BE2C (cell line): ENCODE data around the gene KIF6.

Source experiments
- DNase-seq: peaks from one replicate; pipeline ENCODE4 v3.0.0-alpha.2; 2020
- H3K27me3 ChIP-seq: fragments of 250-450 bp; sonication (Bioruptor Pico); 2 replicates; pipeline ENCODE4 v1.5.1; 2020; ENCODE audit warnings: mild to moderate bottlenecking
- H3K36me3 ChIP-seq: fragments of 250-450 bp; sonication (Bioruptor Pico); 2 replicates; pipeline ENCODE4 v1.5.1; 2020; ENCODE audit warnings: mild to moderate bottlenecking
- H3K4me1 ChIP-seq: fragments of 250-450 bp; sonication (Bioruptor Pico); 2 replicates; pipeline ENCODE4 v1.5.1; 2020
- H3K4me3 ChIP-seq: 2 replicates; pipeline ENCODE4 v1.5.1; 2011; ENCODE audit warnings: low read depth, low read length
- H3K9me3 ChIP-seq: fragments of 250-450 bp; sonication (Bioruptor Pico); 2 replicates; pipeline ENCODE4 v1.5.1; 2020
- CTCF ChIP-seq: IDR thresholded peaks from 2 replicates; pipeline ENCODE4 v1.5.1; 2012; ENCODE audit warnings: mild to moderate bottlenecking, low read depth, low read length

Gene KIF6

GRCh38 chr6:39339096-39339867 is 385.9 kb downstream of the KIF6 start:
- no peak for TF ChIP-seq CTCF
- Histone ChIP-seq H3K4me3 (no peak overlapping the region), H3K27me3 (no peaks in the 10 kb centered on the region), H3K4me1 (no peaks in the 10 kb centered on the region; the same call in 1 of the 2 replicates), H3K9me3 (no peaks in the 10 kb centered on the region), H3K36me3 (no peaks in the 10 kb centered on the region)
- DNase-seq = no peak

- no peaks in the 10 kb centered on the region for H3K27me3 ChIP-seq
- no peak overlapping the region for H3K4me3 ChIP-seq
- H3K4me1 ChIP-seq = no peaks in the 10 kb centered on the region; the same call in 1 of the 2 replicates
- no peak for TF ChIP-seq CTCF
- no peaks in the 10 kb centered on the region for H3K9me3 ChIP-seq
- DNase-seq = no peak
- no peaks in the 10 kb centered on the region for H3K36me3 ChIP-seq
These were observed 386.8 kb downstream of the KIF6 start for GRCh38 chr6:39338397-39338796.

- Histone ChIP-seq H3K27me3 (no peaks in the 10 kb centered on the region), H3K36me3 (no peaks in the 10 kb centered on the region), H3K9me3 (no peaks in the 10 kb centered on the region), H3K4me3 (no peak overlapping the region), H3K4me1 (no peaks in the 10 kb centered on the region; the same call in 1 of the 2 replicates)
- no peak for TF ChIP-seq CTCF
- no peak for DNase-seq
These were observed 389.2 kb downstream of the KIF6 start for GRCh38 chr6:39335780-39336545.

- H3K36me3 ChIP-seq = no peaks in the 10 kb centered on the region
- no peak for DNase-seq
- H3K9me3 ChIP-seq = no peaks in the 10 kb centered on the region
- no peaks in the 10 kb centered on the region for H3K4me1 ChIP-seq
- H3K4me3 ChIP-seq = no peak overlapping the region
- no peaks in the 10 kb centered on the region; the same call in 1 of the 2 replicates for H3K27me3 ChIP-seq
- no peak for TF ChIP-seq CTCF
These were observed 391.4 kb downstream of the KIF6 start for GRCh38 chr6:39333644-39334438.

- no peak for TF ChIP-seq CTCF
- Histone ChIP-seq H3K9me3 (no peaks in the 10 kb centered on the region), H3K27me3 (no peaks in the 10 kb centered on the region; the same call in 1 of the 2 replicates), H3K4me3 (no peak overlapping the region), H3K36me3 (no peaks in the 10 kb centered on the region), H3K4me1 (peaks cover 15% of the 10 kb centered on the region; the same call in 1 of the 2 replicates)
- no peak for DNase-seq
These were observed 394.7 kb downstream of the KIF6 start for GRCh38 chr6:39330476-39330875.
